Measurements from ENCODE around the gene DHTKD1. TPM values are rescaled to one million over a fixed set of nuclear protein-coding genes. Genes with fewer than 3 reads are reported as not detected.

DHTKD1 gene
- total and polyA plus RNA-seq, 4 donors, result 26.2 to 119 (median 43.0) TPM

DNA sequence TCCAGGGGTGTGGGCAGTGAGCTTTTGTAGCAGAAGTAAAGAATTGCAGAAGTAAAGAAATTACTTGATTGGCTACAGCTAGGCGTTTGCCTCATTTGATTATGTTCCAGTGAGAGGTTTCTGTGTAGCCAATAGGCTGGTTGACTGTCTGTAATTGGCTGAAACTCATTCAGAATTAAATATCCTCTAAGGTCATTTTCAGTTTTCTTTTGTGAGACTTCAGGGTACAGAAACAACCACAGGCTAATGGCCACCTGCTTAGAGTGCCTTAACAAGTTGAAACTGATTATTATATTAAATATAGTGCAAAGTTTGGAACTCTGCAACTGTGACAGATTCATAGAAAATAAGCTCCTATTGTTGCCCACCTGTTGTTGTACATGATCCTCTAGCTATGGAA, 71.3 kb downstream of the DHTKD1 start:
- 98% methylated on average over 1 of the region's 1 CpG for WGBS
- TF ChIP-seq HNF4G (IDR thresholded peaks at IDR 0.05), result no peak
- TF ChIP-seq, protein P1, sequence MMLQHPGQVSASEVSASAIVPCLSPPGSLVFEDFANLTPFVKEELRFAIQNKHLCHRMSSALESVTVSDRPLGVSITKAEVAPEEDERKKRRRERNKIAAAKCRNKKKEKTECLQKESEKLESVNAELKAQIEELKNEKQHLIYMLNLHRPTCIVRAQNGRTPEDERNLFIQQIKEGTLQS (IDR thresholded peaks at IDR 0.05), result no peak
- no peak for TF ChIP-seq TAF1 (conservative IDR thresholded peaks at IDR 0.05)
- no peak for TF ChIP-seq HNF4A (conservative IDR thresholded peaks at IDR 0.05)
- no peak for TF ChIP-seq RAD21 (IDR thresholded peaks at IDR 0.05)
- no peak for TF ChIP-seq YY1 (IDR thresholded peaks at IDR 0.05)
- TF ChIP-seq EGR1 (IDR thresholded peaks at IDR 0.05; ENCODE audit: low read depth in 2 of 2), result no peak
- TF ChIP-seq RXRA (IDR thresholded peaks at IDR 0.05), result no peak
- no peak for TF ChIP-seq FOXA1 (IDR thresholded peaks at IDR 0.05)
- TF ChIP-seq NR2F2 (IDR thresholded peaks at IDR 0.05), result no peak
- TF ChIP-seq, protein P2, sequence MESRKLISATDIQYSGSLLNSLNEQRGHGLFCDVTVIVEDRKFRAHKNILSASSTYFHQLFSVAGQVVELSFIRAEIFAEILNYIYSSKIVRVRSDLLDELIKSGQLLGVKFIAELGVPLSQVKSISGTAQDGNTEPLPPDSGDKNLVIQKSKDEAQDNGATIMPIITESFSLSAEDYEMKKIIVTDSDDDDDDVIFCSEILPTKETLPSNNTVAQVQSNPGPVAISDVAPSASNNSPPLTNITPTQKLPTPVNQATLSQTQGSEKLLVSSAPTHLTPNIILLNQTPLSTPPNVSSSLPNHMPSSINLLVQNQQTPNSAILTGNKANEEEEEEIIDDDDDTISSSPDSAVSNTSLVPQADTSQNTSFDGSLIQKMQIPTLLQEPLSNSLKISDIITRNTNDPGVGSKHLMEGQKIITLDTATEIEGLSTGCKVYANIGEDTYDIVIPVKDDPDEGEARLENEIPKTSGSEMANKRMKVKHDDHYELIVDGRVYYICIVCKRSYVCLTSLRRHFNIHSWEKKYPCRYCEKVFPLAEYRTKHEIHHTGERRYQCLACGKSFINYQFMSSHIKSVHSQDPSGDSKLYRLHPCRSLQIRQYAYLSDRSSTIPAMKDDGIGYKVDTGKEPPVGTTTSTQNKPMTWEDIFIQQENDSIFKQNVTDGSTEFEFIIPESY (IDR thresholded peaks at IDR 0.05), result no peak
- no peak for TF ChIP-seq GABPA (IDR thresholded peaks at IDR 0.05 in 1 of 2, conservative IDR thresholded peaks at IDR 0.05 in 1 of 2)
- TF ChIP-seq, protein P3, sequence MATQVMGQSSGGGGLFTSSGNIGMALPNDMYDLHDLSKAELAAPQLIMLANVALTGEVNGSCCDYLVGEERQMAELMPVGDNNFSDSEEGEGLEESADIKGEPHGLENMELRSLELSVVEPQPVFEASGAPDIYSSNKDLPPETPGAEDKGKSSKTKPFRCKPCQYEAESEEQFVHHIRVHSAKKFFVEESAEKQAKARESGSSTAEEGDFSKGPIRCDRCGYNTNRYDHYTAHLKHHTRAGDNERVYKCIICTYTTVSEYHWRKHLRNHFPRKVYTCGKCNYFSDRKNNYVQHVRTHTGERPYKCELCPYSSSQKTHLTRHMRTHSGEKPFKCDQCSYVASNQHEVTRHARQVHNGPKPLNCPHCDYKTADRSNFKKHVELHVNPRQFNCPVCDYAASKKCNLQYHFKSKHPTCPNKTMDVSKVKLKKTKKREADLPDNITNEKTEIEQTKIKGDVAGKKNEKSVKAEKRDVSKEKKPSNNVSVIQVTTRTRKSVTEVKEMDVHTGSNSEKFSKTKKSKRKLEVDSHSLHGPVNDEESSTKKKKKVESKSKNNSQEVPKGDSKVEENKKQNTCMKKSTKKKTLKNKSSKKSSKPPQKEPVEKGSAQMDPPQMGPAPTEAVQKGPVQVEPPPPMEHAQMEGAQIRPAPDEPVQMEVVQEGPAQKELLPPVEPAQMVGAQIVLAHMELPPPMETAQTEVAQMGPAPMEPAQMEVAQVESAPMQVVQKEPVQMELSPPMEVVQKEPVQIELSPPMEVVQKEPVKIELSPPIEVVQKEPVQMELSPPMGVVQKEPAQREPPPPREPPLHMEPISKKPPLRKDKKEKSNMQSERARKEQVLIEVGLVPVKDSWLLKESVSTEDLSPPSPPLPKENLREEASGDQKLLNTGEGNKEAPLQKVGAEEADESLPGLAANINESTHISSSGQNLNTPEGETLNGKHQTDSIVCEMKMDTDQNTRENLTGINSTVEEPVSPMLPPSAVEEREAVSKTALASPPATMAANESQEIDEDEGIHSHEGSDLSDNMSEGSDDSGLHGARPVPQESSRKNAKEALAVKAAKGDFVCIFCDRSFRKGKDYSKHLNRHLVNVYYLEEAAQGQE (IDR thresholded peaks at IDR 0.05), result no peak
- TF ChIP-seq FOXA2 (IDR thresholded peaks at IDR 0.05), result no peak
- TF ChIP-seq, protein P4, sequence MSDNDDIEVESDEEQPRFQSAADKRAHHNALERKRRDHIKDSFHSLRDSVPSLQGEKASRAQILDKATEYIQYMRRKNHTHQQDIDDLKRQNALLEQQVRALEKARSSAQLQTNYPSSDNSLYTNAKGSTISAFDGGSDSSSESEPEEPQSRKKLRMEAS (IDR thresholded peaks at IDR 0.05), result no peak
- no peak overlapping the region for H3K27ac ChIP-seq (ENCODE audit: low read depth in 1 of 2, low read length in 2 of 2)
- no peaks in the 10 kb centered on the region for H3K27me3 ChIP-seq (ENCODE audit: control insufficient read depth in 4 of 4, insufficient read depth in 4 of 4, low read length in 3 of 4)
- H3K9ac ChIP-seq (ENCODE audit: low read depth in 1 of 2, low read length in 2 of 2), result no peak overlapping the region
- no peak for DNase-seq (ENCODE audit: low spot score)
- H3K36me3 ChIP-seq (ENCODE audit: control insufficient read depth in 4 of 4, insufficient read depth in 3 of 4, low read depth in 1 of 4, low read length in 3 of 4), result peaks cover 3 to 25% (median 19%) of the 10 kb centered on the region in 4 donors
- no peak overlapping the region for H3K4me3 ChIP-seq (ENCODE audit: low read depth in 1 of 3, low read length in 3 of 3)
- no peaks in the 10 kb centered on the region for H3K9me3 ChIP-seq (ENCODE audit: control insufficient read depth in 4 of 4, low read length in 3 of 4)
- H3K4me1 ChIP-seq (ENCODE audit: control insufficient read depth in 4 of 4, insufficient read depth in 4 of 4, low read length in 3 of 4), result no peaks in the 10 kb centered on the region

DNA sequence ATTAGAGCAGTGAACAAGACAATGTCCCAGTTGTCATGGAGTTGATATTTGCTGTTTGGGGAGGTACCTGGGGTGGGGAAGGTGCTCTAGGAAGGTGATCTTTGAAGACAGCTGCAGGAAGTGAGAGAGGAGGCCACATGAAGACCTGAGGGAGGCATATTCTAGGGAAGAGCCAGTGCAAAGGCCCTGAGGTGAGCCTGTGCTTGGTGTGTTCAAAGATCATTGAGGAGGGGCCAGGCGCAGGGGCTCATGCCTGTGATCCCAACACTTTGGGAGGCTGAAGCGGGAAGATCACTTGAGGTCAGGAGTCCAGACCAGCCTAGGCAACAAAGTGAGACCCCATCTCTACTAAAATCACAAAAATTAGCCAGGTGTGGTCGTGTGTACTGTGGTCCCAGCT, 75.8 kb downstream of the DHTKD1 start:
- no peak overlapping the region for H3K9ac ChIP-seq (ENCODE audit: low read depth in 1 of 2, low read length in 2 of 2)
- H3K9me3 ChIP-seq (ENCODE audit: control insufficient read depth in 4 of 4, low read length in 3 of 4), result no peaks in the 10 kb centered on the region
- peaks cover 0 to 3% (median 0%) of the 10 kb centered on the region in 4 donors for H3K4me1 ChIP-seq (ENCODE audit: control insufficient read depth in 4 of 4, insufficient read depth in 4 of 4, low read length in 3 of 4)
- TF ChIP-seq, protein P5, sequence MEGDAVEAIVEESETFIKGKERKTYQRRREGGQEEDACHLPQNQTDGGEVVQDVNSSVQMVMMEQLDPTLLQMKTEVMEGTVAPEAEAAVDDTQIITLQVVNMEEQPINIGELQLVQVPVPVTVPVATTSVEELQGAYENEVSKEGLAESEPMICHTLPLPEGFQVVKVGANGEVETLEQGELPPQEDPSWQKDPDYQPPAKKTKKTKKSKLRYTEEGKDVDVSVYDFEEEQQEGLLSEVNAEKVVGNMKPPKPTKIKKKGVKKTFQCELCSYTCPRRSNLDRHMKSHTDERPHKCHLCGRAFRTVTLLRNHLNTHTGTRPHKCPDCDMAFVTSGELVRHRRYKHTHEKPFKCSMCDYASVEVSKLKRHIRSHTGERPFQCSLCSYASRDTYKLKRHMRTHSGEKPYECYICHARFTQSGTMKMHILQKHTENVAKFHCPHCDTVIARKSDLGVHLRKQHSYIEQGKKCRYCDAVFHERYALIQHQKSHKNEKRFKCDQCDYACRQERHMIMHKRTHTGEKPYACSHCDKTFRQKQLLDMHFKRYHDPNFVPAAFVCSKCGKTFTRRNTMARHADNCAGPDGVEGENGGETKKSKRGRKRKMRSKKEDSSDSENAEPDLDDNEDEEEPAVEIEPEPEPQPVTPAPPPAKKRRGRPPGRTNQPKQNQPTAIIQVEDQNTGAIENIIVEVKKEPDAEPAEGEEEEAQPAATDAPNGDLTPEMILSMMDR (IDR thresholded peaks at IDR 0.05; ENCODE audit: low read depth, low read length, missing input control), result no peak
- no peak for TF ChIP-seq NR2F2 (IDR thresholded peaks at IDR 0.05)
- TF ChIP-seq, protein P1 (IDR thresholded peaks at IDR 0.05), result no peak
- no peak for TF ChIP-seq TAF1 (conservative IDR thresholded peaks at IDR 0.05)
- TF ChIP-seq YY1 (IDR thresholded peaks at IDR 0.05), result no peak
- TF ChIP-seq SP1 (IDR thresholded peaks at IDR 0.05), result no peak
- no peak for TF ChIP-seq FOXA2 (IDR thresholded peaks at IDR 0.05)
- TF ChIP-seq RAD21 (IDR thresholded peaks at IDR 0.05), result no peak
- no peak for TF ChIP-seq RXRA (IDR thresholded peaks at IDR 0.05)
- no peak for TF ChIP-seq JUND (IDR thresholded peaks at IDR 0.05)
- TF ChIP-seq, protein P2 (IDR thresholded peaks at IDR 0.05), result no peak
- no peak for TF ChIP-seq GABPA (IDR thresholded peaks at IDR 0.05 in 1 of 2, conservative IDR thresholded peaks at IDR 0.05 in 1 of 2)
- no peak for TF ChIP-seq FOXA1 (IDR thresholded peaks at IDR 0.05)
- 93% methylated on average over 3 of the region's 3 CpGs for WGBS
- DNase-seq (ENCODE audit: low spot score), result no peak
- no peak overlapping the region for H3K27ac ChIP-seq (ENCODE audit: low read depth in 1 of 2, low read length in 2 of 2)
- peaks cover 5 to 17% (median 13%) of the 10 kb centered on the region in 4 donors for H3K36me3 ChIP-seq (ENCODE audit: control insufficient read depth in 4 of 4, insufficient read depth in 3 of 4, low read depth in 1 of 4, low read length in 3 of 4)
- no peaks in the 10 kb centered on the region for H3K27me3 ChIP-seq (ENCODE audit: control insufficient read depth in 4 of 4, insufficient read depth in 4 of 4, low read length in 3 of 4)
- no peak overlapping the region for H3K4me3 ChIP-seq (ENCODE audit: low read depth in 1 of 3, low read length in 3 of 3)

All from liver (tissue), 9 donors.